ENCODE results near the gene PNPLA3.

The PNPLA3 gene

DNA sequence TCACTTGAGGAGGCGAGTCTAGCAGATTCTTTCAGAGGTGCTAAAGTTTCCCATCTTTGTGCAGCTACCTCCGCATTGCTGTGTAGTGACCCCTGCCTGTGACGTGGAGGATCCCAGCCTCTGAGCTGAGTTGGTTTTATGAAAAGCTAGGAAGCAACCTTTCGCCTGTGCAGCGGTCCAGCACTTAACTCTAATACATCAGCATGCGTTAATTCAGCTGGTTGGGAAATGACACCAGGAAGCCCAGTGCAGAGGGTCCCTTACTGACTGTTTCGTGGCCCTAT lies 22.7 kb downstream of the PNPLA3 start:
- POLR2A ChIA-PET, result interaction anchor here (1.0 to 2.4 kb wide), 2 partner anchors 8 to 23 kb away, joined by 6 to 17 read pairs; partner anchors contain the start of genes PNPLA3 and SAMM50
- CTCF ChIA-PET, result interaction anchor here (0.6 to 2.9 kb wide), 21 partner anchors 8 to 833 kb away, joined by 3 to 22 read pairs (median 4); partner anchors contain the start of genes PNPLA3 and SAMM50
- TF ChIP-seq L3MBTL2 (conservative IDR thresholded peaks at IDR 0.05) (no peak), CTBP1 (IDR thresholded peaks at IDR 0.05; ENCODE audit: borderline replicate concordance) (no peak), TARDBP (IDR thresholded peaks at IDR 0.05) (no peak), NFRKB (IDR thresholded peaks at IDR 0.05) (no peak)
- peak; percentile 47 for DNase-seq (ENCODE audit: extremely low spot score)

DNA sequence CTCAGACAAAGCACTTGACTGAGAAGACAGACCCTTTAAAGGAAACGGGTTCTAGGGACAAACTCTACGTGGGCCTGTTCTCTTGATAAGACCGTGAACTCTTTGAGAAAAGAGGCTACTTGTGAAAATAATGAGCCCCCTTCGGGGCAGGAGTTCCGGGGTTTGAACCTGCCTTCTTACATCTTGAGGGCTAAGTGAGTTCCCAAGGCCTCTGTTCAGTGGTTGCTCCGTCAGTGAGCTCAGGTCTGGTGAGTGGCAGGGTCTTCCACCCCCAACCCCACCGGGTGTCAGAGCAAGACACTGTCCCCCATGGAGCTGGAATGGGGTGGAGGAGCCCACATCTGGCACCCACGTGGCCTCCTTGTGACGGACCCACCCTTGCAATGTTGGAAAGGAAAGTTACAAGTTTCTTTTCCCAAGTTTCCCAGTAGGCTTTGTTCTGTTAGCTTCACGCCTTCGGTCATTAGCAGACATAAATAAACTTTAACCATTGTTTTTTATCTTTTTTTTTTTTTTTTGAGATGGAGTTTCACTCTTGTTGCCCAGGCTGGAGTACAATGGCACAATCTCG lies 25.3 kb downstream of the PNPLA3 start:
- TF ChIP-seq ARNT (IDR thresholded peaks at IDR 0.05) (no peak), CTBP1 (IDR thresholded peaks at IDR 0.05; ENCODE audit: borderline replicate concordance) (no peak), BHLHE40 (IDR thresholded peaks at IDR 0.05; ENCODE audit: borderline replicate concordance) (no peak), L3MBTL2 (conservative IDR thresholded peaks at IDR 0.05) (no peak), LEF1 (IDR thresholded peaks at IDR 0.05; ENCODE audit: borderline replicate concordance) (no peak), SP1 (IDR thresholded peaks at IDR 0.05) (no peak), TARDBP (IDR thresholded peaks at IDR 0.05) (no peak), FOXA1 (IDR thresholded peaks at IDR 0.05) (no peak), NFRKB (IDR thresholded peaks at IDR 0.05) (no peak), ZNF384 (IDR thresholded peaks at IDR 0.05) (no peak), HDGF (IDR thresholded peaks at IDR 0.05; ENCODE audit: borderline replicate concordance) (no peak), FOXM1 (IDR thresholded peaks at IDR 0.05; ENCODE audit: borderline replicate concordance) (no peak), SUZ12 (IDR thresholded peaks at IDR 0.05) (no peak), ELF4 (IDR thresholded peaks at IDR 0.05) (no peak), FOXK2 (IDR thresholded peaks at IDR 0.05) (no peak)
- TF ChIP-seq, protein P1, sequence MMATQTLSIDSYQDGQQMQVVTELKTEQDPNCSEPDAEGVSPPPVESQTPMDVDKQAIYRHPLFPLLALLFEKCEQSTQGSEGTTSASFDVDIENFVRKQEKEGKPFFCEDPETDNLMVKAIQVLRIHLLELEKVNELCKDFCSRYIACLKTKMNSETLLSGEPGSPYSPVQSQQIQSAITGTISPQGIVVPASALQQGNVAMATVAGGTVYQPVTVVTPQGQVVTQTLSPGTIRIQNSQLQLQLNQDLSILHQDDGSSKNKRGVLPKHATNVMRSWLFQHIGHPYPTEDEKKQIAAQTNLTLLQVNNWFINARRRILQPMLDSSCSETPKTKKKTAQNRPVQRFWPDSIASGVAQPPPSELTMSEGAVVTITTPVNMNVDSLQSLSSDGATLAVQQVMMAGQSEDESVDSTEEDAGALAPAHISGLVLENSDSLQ (IDR thresholded peaks at IDR 0.05), result no peak
- DNase-seq (ENCODE audit: extremely low spot score), result no peak
- POLR2A ChIA-PET, result no interaction called here
- CTCF ChIA-PET, result interaction anchor here (0.6 kb wide), 2 partner anchors 27 to 856 kb away, joined by 3 read pairs; no protein-coding TSS in a partner anchor

GRCh38 chr22:43951391-43951790 lies 27.8 kb downstream of the PNPLA3 start:
- CTCF ChIA-PET, result no interaction called here
- TF ChIP-seq TARDBP (IDR thresholded peaks at IDR 0.05) (no peak), FOXK2 (IDR thresholded peaks at IDR 0.05) (no peak), FOXM1 (IDR thresholded peaks at IDR 0.05; ENCODE audit: borderline replicate concordance) (no peak), LEF1 (IDR thresholded peaks at IDR 0.05; ENCODE audit: borderline replicate concordance) (no peak), SUZ12 (IDR thresholded peaks at IDR 0.05) (no peak), BHLHE40 (IDR thresholded peaks at IDR 0.05; ENCODE audit: borderline replicate concordance) (no peak), ELF4 (IDR thresholded peaks at IDR 0.05) (no peak), NFRKB (IDR thresholded peaks at IDR 0.05) (no peak), FOXA1 (IDR thresholded peaks at IDR 0.05) (no peak), HDGF (IDR thresholded peaks at IDR 0.05; ENCODE audit: borderline replicate concordance) (no peak)
- POLR2A ChIA-PET, result interaction anchor here (0.8 kb wide), 1 partner anchor 11 kb away, joined by 3 read pairs; no protein-coding TSS in a partner anchor
- DNase-seq (ENCODE audit: extremely low spot score), result no peak

DNA sequence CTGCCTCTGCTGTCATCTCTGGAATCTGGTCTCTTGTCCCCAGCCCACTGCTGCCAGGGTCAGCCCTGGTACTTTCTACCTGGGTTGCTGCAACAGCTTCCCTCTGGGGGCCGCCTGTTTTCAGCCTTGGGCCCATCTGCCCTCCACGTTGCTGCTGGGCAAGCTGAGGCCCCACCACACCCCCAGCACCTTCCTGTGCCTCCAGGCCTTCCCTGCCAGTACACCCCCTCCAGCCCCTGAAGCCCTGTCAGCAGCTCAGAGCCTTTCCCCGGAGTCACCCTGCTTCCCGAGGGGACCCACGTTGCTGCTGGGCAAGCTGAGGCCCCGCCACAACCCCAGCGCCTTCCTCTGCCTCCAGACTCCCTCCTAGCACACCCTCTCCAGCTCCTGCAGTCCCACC lies 28.4 kb downstream of the PNPLA3 start:
- TF ChIP-seq SUZ12 (IDR thresholded peaks at IDR 0.05) (no peak), TARDBP (IDR thresholded peaks at IDR 0.05) (no peak), ARNT (IDR thresholded peaks at IDR 0.05) (no peak), CTBP1 (IDR thresholded peaks at IDR 0.05; ENCODE audit: borderline replicate concordance) (no peak), FOXA1 (IDR thresholded peaks at IDR 0.05) (no peak), ELF4 (IDR thresholded peaks at IDR 0.05) (no peak)
- no peak for DNase-seq (ENCODE audit: extremely low spot score)
- ChIA-PET CTCF (interaction anchor here (0.6 kb wide), 1 partner anchor 724 kb away, joined by 3 read pairs; no protein-coding TSS in a partner anchor), POLR2A (interaction anchor here (0.8 kb wide), 1 partner anchor 12 kb away, joined by 3 read pairs; no protein-coding TSS in a partner anchor)

DNA sequence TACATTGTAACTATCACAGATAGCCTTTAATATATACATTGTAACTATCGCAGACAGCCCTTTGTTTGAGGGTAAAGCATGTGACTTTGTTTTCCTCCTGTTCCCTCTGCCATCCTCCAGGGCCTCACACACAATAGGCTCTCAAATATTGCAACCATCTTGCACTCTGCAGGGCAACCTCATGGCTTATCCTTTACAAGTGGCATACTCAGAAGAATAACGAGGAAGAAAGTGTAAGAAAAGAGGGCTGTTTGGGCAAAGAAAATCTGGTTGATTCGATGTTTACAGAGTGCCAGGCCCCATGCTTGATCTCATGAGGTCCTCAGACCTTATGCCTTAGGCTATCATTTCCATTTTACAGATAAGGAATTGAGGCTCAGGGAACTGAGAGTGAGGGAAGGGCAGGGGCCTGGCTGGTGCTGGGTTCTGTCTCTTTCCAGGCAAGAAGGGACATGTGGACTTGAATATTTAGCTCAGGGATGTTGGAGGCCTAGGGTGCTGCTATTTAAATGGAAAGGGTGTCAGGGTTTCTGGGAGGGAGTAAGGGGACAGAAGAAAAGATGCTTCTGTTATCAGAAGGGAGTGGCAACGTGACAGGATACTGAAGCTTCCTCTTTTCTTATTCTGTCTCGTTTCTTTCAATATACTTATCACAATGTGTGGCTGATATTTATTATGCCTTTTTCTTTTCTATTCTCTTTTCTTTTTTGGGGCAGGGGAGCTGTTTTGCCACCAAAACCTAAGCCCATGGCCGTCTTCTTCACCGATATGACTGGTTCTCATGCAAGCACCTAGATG lies 30.6 kb downstream of the PNPLA3 start:
- ChIA-PET POLR2A (interaction anchor here (0.6 to 2.0 kb wide), 14 partner anchors 9 to 361 kb away, joined by 3 to 17 read pairs (median 4); partner anchors contain the start of gene PNPLA3), CTCF (interaction anchor here (1.6 kb wide), 1 partner anchor 8 kb away, joined by 11 read pairs; no protein-coding TSS in a partner anchor)
- TF ChIP-seq TARDBP (IDR thresholded peaks at IDR 0.05) (no peak), FOXM1 (IDR thresholded peaks at IDR 0.05; ENCODE audit: borderline replicate concordance) (no peak), ARNT (IDR thresholded peaks at IDR 0.05) (no peak), L3MBTL2 (conservative IDR thresholded peaks at IDR 0.05) (0 out of 2 replicates have a peak, but pooled peaks have one; percentile 11)
- DNase-seq (ENCODE audit: extremely low spot score), result no peak

- peak; percentile 93 for DNase-seq (ENCODE audit: extremely low spot score)
- TF ChIP-seq L3MBTL2 (conservative IDR thresholded peaks at IDR 0.05) (peak; percentile 78), FOXK2 (IDR thresholded peaks at IDR 0.05) (no peak)
- POLR2A ChIA-PET, result interaction anchor here (0.8 to 2.0 kb wide), 13 partner anchors 10 to 99 kb away, joined by 3 to 17 read pairs (median 4); partner anchors contain the start of gene PNPLA3
- CTCF ChIA-PET, result interaction anchor here (1.6 kb wide), 1 partner anchor 9 kb away, joined by 11 read pairs; no protein-coding TSS in a partner anchor
Observed at GRCh38 chr22:43955040-43955882, 31.7 kb downstream of the PNPLA3 start, which contains the start of gene SAMM50. Gene SAMM50, plus strand, starts transcription at chr22:43955442. Its CDS starts 136 bp downstream, at chr22:43955578.
